Esophagus muscularis mucosa (tissue), 4 donors: ENCODE data around the gene RUSC1. TPM values are rescaled to one million over a fixed set of nuclear protein-coding genes. Genes with fewer than 3 reads are reported as not detected.

ENCODE experiments used
- DNase-seq: peaks from one replicate; pipeline ENCODE4 v3.0.0-alpha.2; 2017; ENCODE audit errors: extremely low spot score
- H3K27ac ChIP-seq, 4 donors: fragments of 200-600 bp; sonication (generic); replicated peaks in 1 of 4; 1 replicate in 3 of 4; 2 replicates in 1 of 4; pipeline ENCODE4 v1.5.1; 2016 to 2019; ENCODE audit warnings: mild to moderate bottlenecking in 1 of 4
- H3K27me3 ChIP-seq, 4 donors: fragments of 200-600 bp; sonication (generic); one replicate each; pipeline versions ENCODE4 v1.5.1 to v1.6.0; 2016 to 2019
- H3K36me3 ChIP-seq, 4 donors: fragments of 200-600 bp; sonication (generic); one replicate each; pipeline ENCODE4 v1.5.1; 2016 to 2019
- H3K4me1 ChIP-seq, 4 donors: fragments of 200-600 bp; sonication (generic); one replicate each; pipeline ENCODE4 v1.5.1; 2016 to 2019
- H3K4me3 ChIP-seq, 4 donors: fragments of 200-600 bp; sonication (generic); 1 replicate in 2 of 4; 2 replicates in 2 of 4; pipeline ENCODE4 v1.5.1; 2016 to 2019; ENCODE audit warnings: mild to moderate bottlenecking in 4 of 4, moderate library complexity in 1 of 4
- H3K9me3 ChIP-seq, 4 donors: fragments of 200-600 bp; sonication (generic); 1 replicate in 3 of 4; 2 replicates in 1 of 4; pipeline ENCODE4 v1.5.1; 2016 to 2019
- EP300 ChIP-seq: sonication (generic); formaldehyde crosslinking; IDR thresholded peaks from one replicate; pipeline ENCODE4 v1.6.1; 2017; ENCODE audit warnings: antibody characterized with exemption
- POLR2A ChIP-seq: fragments of 450-650 bp; IDR thresholded peaks from one replicate; pipeline ENCODE4 v1.6.1; 2017; ENCODE audit warnings: antibody characterized with exemption, moderate library complexity, mild to moderate bottlenecking, low read depth
- POLR2AphosphoS5 ChIP-seq, 2 donors: sonication (generic); formaldehyde crosslinking; IDR thresholded peaks; one replicate each; pipeline ENCODE4 v1.6.1; 2017; ENCODE audit warnings: antibody characterized with exemption in 2 of 2
- WGBS: methylation state at CpG from one replicate; pipeline ENCODE4 v1.1.5; 2018; 5-methylcytosine and 5-hydroxymethylcytosine counted together
- intact Hi-C: fragments of 100-400 bp; cut with DNase I; formaldehyde crosslinking; loops from one replicate; pipeline ENCODE4 v1.15.1; 2023
- total RNA-seq, 4 donors: library from RNA; depleted of rRNA; stranded (reverse); fragments of >200 nt; gene quantifications; one replicate each; pipeline versions ENCODE4 v1.1.0 to v1.2.1, GENCODE V29; 2016
- TF ChIP-seq, protein P1 (sequence below), 3 experiments: fragments of 200-600 bp in 2 of 3; fragments of 450-650 bp in 1 of 3; sonication (generic) in 2 of 3; IDR thresholded peaks; one replicate each; pipeline ENCODE4 v1.5.1; 2017 to 2019; ENCODE audit warnings: antibody characterized with exemption in 3 of 3, mild to moderate bottlenecking in 2 of 3, moderate library complexity in 1 of 3

Gene RUSC1
- total RNA-seq: 10 to 100 TPM; 15.6 to 35.4 (median 27.2) TPM

- no peak for DNase-seq
- 13% methylated on average over 43 of the region's 51 CpGs for WGBS
Observed at GRCh38 chr1:155320661-155321617, at the start of gene RUSC1. Gene RUSC1 (plus strand): TSS chr1:155320894. CDS start chr1:155321774, 880 bp downstream.

DNA sequence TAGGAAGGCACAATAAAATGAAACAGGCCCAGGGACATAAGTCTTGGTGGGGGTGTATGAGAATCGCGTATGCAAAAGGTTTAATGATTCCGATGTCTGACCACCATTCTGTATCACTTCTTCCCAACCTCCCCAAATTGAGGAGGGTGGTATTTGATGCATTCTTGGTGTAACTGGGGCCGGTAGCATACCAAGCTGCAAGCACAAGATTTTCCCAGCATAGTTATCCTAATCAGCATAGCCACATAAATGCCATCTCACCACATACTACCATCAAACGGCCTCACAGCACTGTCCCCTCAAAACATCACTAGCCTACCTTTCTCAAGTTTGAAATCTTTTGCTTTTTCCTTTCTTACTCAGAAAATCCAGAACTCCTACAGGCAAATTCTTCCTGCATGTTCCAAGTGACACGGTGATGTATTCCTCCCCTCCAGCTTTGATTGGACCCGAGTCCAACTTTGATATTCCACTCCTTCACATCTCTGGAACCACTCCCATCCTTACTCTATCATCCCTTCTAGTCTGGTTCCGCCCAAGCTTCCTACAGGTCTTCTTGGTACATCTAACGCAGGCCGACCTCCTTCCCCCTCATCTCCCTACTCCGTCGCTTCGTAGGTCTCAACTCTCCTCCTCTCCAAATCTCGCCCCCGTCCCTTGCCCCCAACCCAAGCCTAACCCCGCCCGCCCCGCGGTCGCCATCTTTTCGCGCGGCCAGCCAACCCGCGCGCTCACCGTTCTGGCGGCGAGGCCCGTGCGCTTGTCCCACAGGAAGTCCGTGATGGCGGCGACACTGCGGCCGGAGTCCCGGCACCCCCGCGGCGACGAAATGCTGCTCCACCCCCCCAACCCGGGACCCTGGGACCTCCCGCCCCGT is 48.0 kb upstream of the RUSC1 start:
- 5% methylated on average over 34 of the region's 44 CpGs for WGBS
- TF ChIP-seq EP300 (no peak), POLR2AphosphoS5 (IDR thresholded peaks at IDR 0.05) (no peak), POLR2A (no peak)
- no peaks in the 10 kb centered on the region for H3K27me3 ChIP-seq
- DNase-seq: no peak
- no peaks in the 10 kb centered on the region for H3K9me3 ChIP-seq
- H3K36me3 ChIP-seq: peaks cover 24 to 43% (median 35%) of the 10 kb centered on the region in 4 donors
- intact Hi-C loops: no loop called here
- peak overlapping the region; percentile 86 to 97 (median 92) for H3K4me3 ChIP-seq
- H3K27ac ChIP-seq: peak overlapping the region; percentile 97 to 99 (median 98)
- peaks cover 32 to 49% (median 38%) of the 10 kb centered on the region in 4 donors for H3K4me1 ChIP-seq

More at GRCh38 chr1:155320661-155321617, at the start of gene RUSC1:
- intact Hi-C loops: loop anchor here (2.0 kb wide), 1 partner anchor 42 kb away; no protein-coding TSS in a partner anchor
- Histone ChIP-seq H3K9me3 (no peaks in the 10 kb centered on the region), H3K36me3 (peaks cover 0 to 29% (median 15%) of the 10 kb centered on the region in 4 donors), H3K4me1 (peaks cover 28 to 51% (median 47%) of the 10 kb centered on the region in 4 donors), H3K4me3 (peak within 1 kb of the TSS; percentile 68 to 94 (median 84)), H3K27ac (peak within 1 kb of the TSS; percentile 99), H3K27me3 (no peaks in the 10 kb centered on the region)
- TF ChIP-seq POLR2AphosphoS5 (IDR thresholded peaks at IDR 0.05): peak; percentile 85 to 86
- TF ChIP-seq, protein P1, sequence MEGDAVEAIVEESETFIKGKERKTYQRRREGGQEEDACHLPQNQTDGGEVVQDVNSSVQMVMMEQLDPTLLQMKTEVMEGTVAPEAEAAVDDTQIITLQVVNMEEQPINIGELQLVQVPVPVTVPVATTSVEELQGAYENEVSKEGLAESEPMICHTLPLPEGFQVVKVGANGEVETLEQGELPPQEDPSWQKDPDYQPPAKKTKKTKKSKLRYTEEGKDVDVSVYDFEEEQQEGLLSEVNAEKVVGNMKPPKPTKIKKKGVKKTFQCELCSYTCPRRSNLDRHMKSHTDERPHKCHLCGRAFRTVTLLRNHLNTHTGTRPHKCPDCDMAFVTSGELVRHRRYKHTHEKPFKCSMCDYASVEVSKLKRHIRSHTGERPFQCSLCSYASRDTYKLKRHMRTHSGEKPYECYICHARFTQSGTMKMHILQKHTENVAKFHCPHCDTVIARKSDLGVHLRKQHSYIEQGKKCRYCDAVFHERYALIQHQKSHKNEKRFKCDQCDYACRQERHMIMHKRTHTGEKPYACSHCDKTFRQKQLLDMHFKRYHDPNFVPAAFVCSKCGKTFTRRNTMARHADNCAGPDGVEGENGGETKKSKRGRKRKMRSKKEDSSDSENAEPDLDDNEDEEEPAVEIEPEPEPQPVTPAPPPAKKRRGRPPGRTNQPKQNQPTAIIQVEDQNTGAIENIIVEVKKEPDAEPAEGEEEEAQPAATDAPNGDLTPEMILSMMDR (IDR thresholded peaks at IDR 0.05): peak in 1 of 3 experiments; percentile 13
- TF ChIP-seq POLR2A: no peak
- TF ChIP-seq EP300: no peak

DNA sequence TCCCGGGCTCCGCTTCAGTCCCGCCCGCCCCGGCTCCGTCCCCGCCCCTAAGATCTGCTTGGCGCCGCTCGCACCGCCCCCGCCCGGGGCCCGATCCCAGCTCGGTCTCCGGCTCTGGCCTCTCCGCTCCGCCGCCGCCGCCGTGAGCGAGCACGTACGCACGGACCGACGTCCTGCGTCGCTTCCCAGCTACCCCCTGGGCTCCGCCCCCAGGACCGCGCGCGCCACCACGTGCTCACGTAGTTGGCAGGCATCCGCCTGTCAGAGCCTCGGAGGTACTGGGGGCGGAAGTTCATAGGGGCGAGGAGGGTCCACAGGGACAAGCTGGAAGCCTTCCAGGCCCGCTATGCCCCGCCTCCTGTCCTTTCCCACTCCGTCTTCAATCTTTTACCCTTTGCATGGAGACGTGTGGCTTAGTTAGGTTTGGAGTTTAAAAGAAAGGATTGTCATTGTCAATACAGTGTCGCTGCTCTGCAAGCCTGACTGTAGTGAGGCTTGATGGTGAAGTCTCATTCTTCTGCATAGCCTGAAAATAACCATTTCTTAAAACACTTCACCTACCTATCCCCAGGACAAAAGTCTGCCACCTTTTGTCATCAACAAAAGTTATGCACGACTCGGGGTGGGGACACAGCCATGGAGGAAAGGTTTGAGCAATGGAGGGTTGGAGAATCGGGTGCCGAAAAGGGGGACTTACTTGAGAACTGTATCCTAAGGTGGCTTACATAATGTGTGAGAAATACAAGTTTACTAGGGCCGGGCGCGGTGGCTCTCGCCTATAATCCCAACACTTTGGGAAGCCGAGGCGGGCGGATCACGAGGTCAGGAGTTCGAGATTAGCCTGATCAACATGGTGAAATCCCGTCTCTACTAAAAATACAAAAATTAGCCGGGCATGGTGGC is 47.1 kb upstream of the RUSC1 start, which contains the start of gene CLK2:
Gene CLK2, minus strand, starts transcription at position 162 of the 903 bp plus-strand sequence. CDS start 2,527 bp downstream, outside the sequence.
- WGBS: 42% methylated on average over 24 of the region's 61 CpGs
- intact Hi-C loops: no loop called here
- H3K36me3 ChIP-seq: peaks cover 15 to 34% (median 26%) of the 10 kb centered on the region in 4 donors
- DNase-seq: peak; percentile 98
- H3K4me1 ChIP-seq: peaks cover 36 to 56% (median 46%) of the 10 kb centered on the region in 4 donors
- peak within 1 kb of the TSS; percentile 86 to 97 (median 92) for H3K4me3 ChIP-seq
- H3K27me3 ChIP-seq: no peaks in the 10 kb centered on the region
- peak within 1 kb of the TSS; percentile 97 to 99 (median 98) for H3K27ac ChIP-seq
- no peaks in the 10 kb centered on the region for H3K9me3 ChIP-seq
- TF ChIP-seq POLR2AphosphoS5 (IDR thresholded peaks at IDR 0.05) (peak; percentile 97 to 98), POLR2A (peak; percentile 58), EP300 (no peak)
- TF ChIP-seq, protein P1 (IDR thresholded peaks at IDR 0.05): peak in 1 of 3 experiments; percentile 21

GRCh38 chr1:155277070-155277901 is 43.4 kb upstream of the RUSC1 start, which contains the start of gene HCN3:
Gene HCN3 (plus strand): TSS chr1:155277463. CDS start chr1:155277591, 128 bp downstream.
- H3K4me3 ChIP-seq: peak within 1 kb of the TSS; percentile 71 to 84 (median 77)
- peak; percentile 99 for DNase-seq
- intact Hi-C loops: loop anchor here (5.0 kb wide), 1 partner anchor 315 kb away; no protein-coding TSS in a partner anchor
- no peaks in the 10 kb centered on the region for H3K36me3 ChIP-seq
- H3K27ac ChIP-seq: peak within 1 kb of the TSS; percentile 74 to 85 (median 78)
- no peaks in the 10 kb centered on the region for H3K27me3 ChIP-seq
- WGBS: 3% methylated on average over 15 of the region's 68 CpGs
- peaks cover 20 to 38% (median 33%) of the 10 kb centered on the region in 4 donors for H3K4me1 ChIP-seq
- no peaks in the 10 kb centered on the region for H3K9me3 ChIP-seq
- TF ChIP-seq POLR2AphosphoS5 (IDR thresholded peaks at IDR 0.05): peak in 1 of 2 donors; percentile 78
- TF ChIP-seq, protein P1 (IDR thresholded peaks at IDR 0.05): peak; percentile 67 to 84 (median 73)
- TF ChIP-seq POLR2A: no peak
